ENCODE data around the gene CAMK1D. TPM values are rescaled to one million over a fixed set of nuclear protein-coding genes. Genes with fewer than 3 reads are reported as not detected.

Gene CAMK1D
- total and polyA plus RNA-seq, 10 of the 15 experiments (the other 5 are each of a cell fraction or from before 2014, with no cell fraction given), result 2.1 to 35.5 (median 14.7) TPM

- no peak overlapping the region for H3K27ac ChIP-seq (ENCODE audit: control insufficient read depth, insufficient read depth)
- peak overlapping the region; percentile 11; the same call in 1 of the 2 replicates for H3K4me2 ChIP-seq (ENCODE audit: control insufficient read depth, insufficient read depth)
- peaks cover 7% of the 10 kb centered on the region; the same call in 1 of the 2 replicates for H3K4me1 ChIP-seq (ENCODE audit: control insufficient read depth, insufficient read depth, low read length)
- ChIA-PET CTCF (interaction anchor here (0.7 to 1.4 kb wide), 3 partner anchors 204 to 323 kb away, joined by 3 read pairs; no protein-coding TSS in a partner anchor), SMC1A (ENCODE audit: uncharacterized antibody, unreplicated experiment) (interaction anchor here (0.6 to 2.3 kb wide), 4 partner anchors 12 to 66 kb away, joined by 3 to 6 read pairs (median 4); no protein-coding TSS in a partner anchor), POLR2A (no interaction called here), RAD21 (ENCODE audit: unreplicated experiment) (no interaction called here)
- no peak overlapping the region; the same call in 1 of the 2 replicates for H2AFZ ChIP-seq (ENCODE audit: control insufficient read depth, low read depth, low read length)
- H3K4me3 ChIP-seq, result no peak overlapping the region
- intact Hi-C loops (cut with micrococcal nuclease; ENCODE audit: unreplicated experiment), result no loop called here
- WGBS (ENCODE audit: insufficient coverage, insufficient replicate concordance, low lambda C conversion rate, missing lambda C conversion rate), result 40% methylated on average over 9 of the region's 9 CpGs
- no peaks in the 10 kb centered on the region for H3K27me3 ChIP-seq (replicated peaks in 1 of 2; ENCODE audit: control insufficient read depth in 2 of 2, insufficient read depth in 2 of 2, low read length in 1 of 2)
- no peaks in the 10 kb centered on the region for H4K20me1 ChIP-seq (ENCODE audit: control insufficient read depth, insufficient read depth)
- in situ Hi-C loops (cut with MboI), result no loop called here
- ATAC-seq (peak; percentile 76), DNase-seq (ENCODE audit: low read depth, low spot score) (no peak), FAIRE-seq (peak; percentile 93)
- no TSS peak for BruUV-seq (replicated peaks)
- peaks cover 2% of the 10 kb centered on the region for H3K79me2 ChIP-seq (ENCODE audit: control insufficient read depth, insufficient read depth, low read length)
- H3K36me3 ChIP-seq (ENCODE audit: control insufficient read depth in 2 of 2, insufficient read depth in 2 of 2, low read length in 1 of 2), result no peaks in the 10 kb centered on the region
- TF ChIP-seq IKZF2 (IDR thresholded peaks at IDR 0.05), result peak in 1 of 2 experiments; percentile 39; a peak in 2 of 4 replicates
- TF ChIP-seq ATF2 (IDR thresholded peaks at IDR 0.05; ENCODE audit: low read length), result peak; percentile 18; the same call in 1 of the 2 replicates
- peak; percentile 41; the same call in 1 of the 2 replicates for TF ChIP-seq NFIC (IDR thresholded peaks at IDR 0.05; ENCODE audit: low read depth, low read length)
- peak; percentile 58 for TF ChIP-seq EED (IDR thresholded peaks at IDR 0.05; ENCODE audit: low read depth)
- TF ChIP-seq RFX5 (IDR thresholded peaks at IDR 0.05; ENCODE audit: low read depth, low read length), result no peak
- peak; percentile 79 for TF ChIP-seq RUNX3 (IDR thresholded peaks at IDR 0.05; ENCODE audit: low read length)
- TF ChIP-seq BCL11A (IDR thresholded peaks at IDR 0.05; ENCODE audit: low read depth, low read length), result no peak
- H3K9me3 ChIP-seq (replicated peaks; ENCODE audit: control insufficient read depth, insufficient read depth, low read length), result no peaks in the 10 kb centered on the region
- H3K9ac ChIP-seq (ENCODE audit: control insufficient read depth, insufficient read depth, low read length), result no peak overlapping the region
Observed at GRCh38 chr10:12419262-12419847, 70.0 kb downstream of the CAMK1D start.

Measured in GM12878 (cell line).